Measurements from ENCODE around the gene TREML1. TPM values are rescaled to one million over a fixed set of nuclear protein-coding genes. Genes with fewer than 3 reads are reported as not detected.

The TREML1 gene
- total RNA-seq, 6 experiments from 2014 or later = not detected

- DNase-seq = no peak
- no peak overlapping the region for H3K27ac Mint-ChIP-seq
- no peaks in the 10 kb centered on the region for H3K4me1 Mint-ChIP-seq (ENCODE audit: low read depth)
- no peaks in the 10 kb centered on the region for H3K36me3 Mint-ChIP-seq (ENCODE audit: low read depth)
- no peak overlapping the region for H3K4me3 Mint-ChIP-seq
- peaks cover 22% of the 10 kb centered on the region for H3K27me3 Mint-ChIP-seq (ENCODE audit: insufficient read depth)
- no peak for TF ChIP-seq CTCF (IDR thresholded peaks at IDR 0.05)
- no peaks in the 10 kb centered on the region for H3K9me3 Mint-ChIP-seq
These were observed 22.0 kb upstream of the TREML1 start for GRCh38 chr6:41176189-41176588.

GRCh38 chr6:41175084-41175483 lies 20.9 kb upstream of the TREML1 start:
- H3K4me1 Mint-ChIP-seq (ENCODE audit: low read depth) = no peaks in the 10 kb centered on the region
- no peak overlapping the region for H3K27ac Mint-ChIP-seq
- no peak for TF ChIP-seq CTCF (IDR thresholded peaks at IDR 0.05)
- H3K36me3 Mint-ChIP-seq (ENCODE audit: low read depth) = no peaks in the 10 kb centered on the region
- DNase-seq = no peak
- H3K4me3 Mint-ChIP-seq = no peak overlapping the region
- H3K9me3 Mint-ChIP-seq = no peaks in the 10 kb centered on the region
- peaks cover 16% of the 10 kb centered on the region for H3K27me3 Mint-ChIP-seq (ENCODE audit: insufficient read depth)

- Mint-ChIP-seq H3K27me3 (ENCODE audit: insufficient read depth) (peaks cover 16% of the 10 kb centered on the region), H3K4me1 (ENCODE audit: low read depth) (no peaks in the 10 kb centered on the region), H3K27ac (no peak overlapping the region), H3K4me3 (no peak overlapping the region), H3K36me3 (ENCODE audit: low read depth) (no peaks in the 10 kb centered on the region), H3K9me3 (no peaks in the 10 kb centered on the region)
- no peak for DNase-seq
- TF ChIP-seq CTCF (IDR thresholded peaks at IDR 0.05) = no peak
These were observed 20.5 kb upstream of the TREML1 start for GRCh38 chr6:41174610-41175009.

- H3K4me1 Mint-ChIP-seq (ENCODE audit: low read depth) = no peaks in the 10 kb centered on the region
- H3K27ac Mint-ChIP-seq = no peak overlapping the region
- H3K4me3 Mint-ChIP-seq = no peak overlapping the region
- TF ChIP-seq CTCF (IDR thresholded peaks at IDR 0.05) = no peak
- no peaks in the 10 kb centered on the region for H3K36me3 Mint-ChIP-seq (ENCODE audit: low read depth)
- no peak for DNase-seq
- peaks cover 14% of the 10 kb centered on the region for H3K27me3 Mint-ChIP-seq (ENCODE audit: insufficient read depth)
- no peaks in the 10 kb centered on the region for H3K9me3 Mint-ChIP-seq
These were observed 17.8 kb upstream of the TREML1 start for GRCh38 chr6:41171908-41172307.

GRCh38 chr6:41170547-41171160 lies 16.5 kb upstream of the TREML1 start:
- Mint-ChIP-seq H3K27me3 (ENCODE audit: insufficient read depth) (peaks cover 10% of the 10 kb centered on the region), H3K4me1 (ENCODE audit: low read depth) (no peaks in the 10 kb centered on the region), H3K36me3 (ENCODE audit: low read depth) (no peaks in the 10 kb centered on the region), H3K27ac (no peak overlapping the region), H3K4me3 (no peak overlapping the region), H3K9me3 (no peaks in the 10 kb centered on the region)
- TF ChIP-seq CTCF (IDR thresholded peaks at IDR 0.05) = no peak
- no peak for DNase-seq
